Dermis microvascular lymphatic vessel endothelial cell (primary cell): ENCODE results near the gene SUCO. TPM values are rescaled to one million over a fixed set of nuclear protein-coding genes. Genes with fewer than 3 reads are reported as not detected.
A peak's percentile ranks its signal among the peaks of the same experiment; 100 is the strongest.
"Not testable (repeated sequence)": the region's sequence is repeated elsewhere in the genome, so short reads cannot be mapped to it uniquely, and the experiment has no call there.

Experiments
- DNase-seq, 2 donors: peaks; one replicate each; pipeline versions ENCODE4 v3.0.0 to v3.0.0-alpha.2; 2010; ENCODE audit warnings: low read depth in 2 of 2
- total RNA-seq: library from RNA; depleted of rRNA; stranded (reverse); fragments of >200 nt; gene quantifications from 2 replicates; pipeline ENCODE4 v1.2.1, GENCODE V29; 2014

SUCO gene, protein sequence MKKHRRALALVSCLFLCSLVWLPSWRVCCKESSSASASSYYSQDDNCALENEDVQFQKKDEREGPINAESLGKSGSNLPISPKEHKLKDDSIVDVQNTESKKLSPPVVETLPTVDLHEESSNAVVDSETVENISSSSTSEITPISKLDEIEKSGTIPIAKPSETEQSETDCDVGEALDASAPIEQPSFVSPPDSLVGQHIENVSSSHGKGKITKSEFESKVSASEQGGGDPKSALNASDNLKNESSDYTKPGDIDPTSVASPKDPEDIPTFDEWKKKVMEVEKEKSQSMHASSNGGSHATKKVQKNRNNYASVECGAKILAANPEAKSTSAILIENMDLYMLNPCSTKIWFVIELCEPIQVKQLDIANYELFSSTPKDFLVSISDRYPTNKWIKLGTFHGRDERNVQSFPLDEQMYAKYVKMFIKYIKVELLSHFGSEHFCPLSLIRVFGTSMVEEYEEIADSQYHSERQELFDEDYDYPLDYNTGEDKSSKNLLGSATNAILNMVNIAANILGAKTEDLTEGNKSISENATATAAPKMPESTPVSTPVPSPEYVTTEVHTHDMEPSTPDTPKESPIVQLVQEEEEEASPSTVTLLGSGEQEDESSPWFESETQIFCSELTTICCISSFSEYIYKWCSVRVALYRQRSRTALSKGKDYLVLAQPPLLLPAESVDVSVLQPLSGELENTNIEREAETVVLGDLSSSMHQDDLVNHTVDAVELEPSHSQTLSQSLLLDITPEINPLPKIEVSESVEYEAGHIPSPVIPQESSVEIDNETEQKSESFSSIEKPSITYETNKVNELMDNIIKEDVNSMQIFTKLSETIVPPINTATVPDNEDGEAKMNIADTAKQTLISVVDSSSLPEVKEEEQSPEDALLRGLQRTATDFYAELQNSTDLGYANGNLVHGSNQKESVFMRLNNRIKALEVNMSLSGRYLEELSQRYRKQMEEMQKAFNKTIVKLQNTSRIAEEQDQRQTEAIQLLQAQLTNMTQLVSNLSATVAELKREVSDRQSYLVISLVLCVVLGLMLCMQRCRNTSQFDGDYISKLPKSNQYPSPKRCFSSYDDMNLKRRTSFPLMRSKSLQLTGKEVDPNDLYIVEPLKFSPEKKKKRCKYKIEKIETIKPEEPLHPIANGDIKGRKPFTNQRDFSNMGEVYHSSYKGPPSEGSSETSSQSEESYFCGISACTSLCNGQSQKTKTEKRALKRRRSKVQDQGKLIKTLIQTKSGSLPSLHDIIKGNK (N-terminal part only)
- total RNA-seq: 12.5 and 15.2 TPM in 2 replicates

- DNase-seq: peak; percentile 97 to 100
These were observed at the start of gene SUCO for GRCh38 chr1:172532700-172533512. Gene SUCO (plus strand): TSS chr1:172533150. CDS start chr1:172533436, 286 bp downstream.

- no peak for DNase-seq
These were observed 49.5 kb upstream of the SUCO start for GRCh38 chr1:172483448-172483847.

- DNase-seq: no peak
These were observed 48.7 kb upstream of the SUCO start for GRCh38 chr1:172484252-172484651.

- DNase-seq: no peak
These were observed 47.3 kb upstream of the SUCO start for GRCh38 chr1:172485626-172486025.

GRCh38 chr1:172486805-172487454 lies 46.0 kb upstream of the SUCO start:
- DNase-seq: no peak

GRCh38 chr1:172487550-172487949 lies 45.4 kb upstream of the SUCO start:
- DNase-seq: no peak

- DNase-seq: no peak
These were observed 44.6 kb upstream of the SUCO start for GRCh38 chr1:172488393-172488792.

DNA sequence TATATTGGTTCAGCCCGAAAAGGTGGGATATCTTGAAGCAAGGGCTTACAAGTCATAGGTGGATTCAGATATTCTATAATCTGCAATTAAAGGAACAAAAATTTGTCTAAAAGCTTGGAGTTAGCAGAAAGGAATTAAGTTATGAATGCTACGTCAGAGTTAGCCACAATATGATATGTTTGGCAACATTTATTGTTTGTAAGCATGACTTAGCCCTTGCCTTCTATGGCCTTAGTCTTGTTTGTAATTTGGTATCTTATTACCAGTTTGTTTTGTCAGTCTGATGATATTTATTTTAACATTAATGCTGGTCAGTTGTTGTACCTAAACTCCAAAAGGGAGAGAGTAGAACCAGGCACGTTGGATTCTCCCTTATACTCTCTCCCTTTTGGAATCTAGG lies 43.1 kb upstream of the SUCO start:
- DNase-seq: no peak

DNA sequence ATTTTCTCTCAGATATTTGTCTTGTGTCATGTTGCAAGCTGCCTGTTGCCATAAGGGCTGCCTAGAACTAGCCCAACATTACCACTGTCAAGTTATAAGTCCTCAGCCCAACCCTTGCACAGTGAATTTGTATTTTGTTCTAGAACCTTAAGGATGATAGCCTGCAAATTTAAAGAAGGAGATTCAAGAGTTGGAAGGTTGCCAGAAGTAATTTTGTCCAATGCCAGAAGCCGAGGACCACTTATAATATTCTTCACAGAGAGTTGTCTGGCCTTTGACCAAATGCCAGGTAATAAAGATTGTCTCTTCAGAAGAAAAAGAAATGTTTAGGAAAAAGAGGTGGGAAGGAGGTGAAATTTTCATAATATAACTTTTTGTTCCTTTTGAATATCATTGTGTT lies 40.5 kb upstream of the SUCO start:
- no peak for DNase-seq

DNA sequence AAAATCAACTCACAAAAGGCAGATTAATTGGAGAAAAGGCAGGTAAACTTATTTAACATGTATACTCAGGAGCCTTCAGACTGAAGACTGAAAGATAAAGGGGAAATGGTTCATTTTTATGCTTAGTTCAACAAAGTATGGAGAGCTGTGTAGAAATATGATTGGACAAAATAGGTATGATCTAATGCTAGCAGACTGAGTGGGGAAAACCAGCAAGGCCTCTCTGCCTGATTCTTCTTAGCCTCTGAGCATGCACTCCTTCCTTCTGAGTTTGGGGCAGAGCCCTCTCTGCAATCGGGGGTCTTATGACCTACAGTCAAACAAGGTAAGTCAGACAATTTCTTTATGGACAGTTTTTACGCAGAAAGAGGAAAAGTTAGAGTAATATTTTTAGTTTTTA lies 38.8 kb upstream of the SUCO start:
- no peak for DNase-seq

- DNase-seq: not testable (repeated sequence)
These were observed 36.8 kb upstream of the SUCO start for GRCh38 chr1:172496127-172496526.

DNA sequence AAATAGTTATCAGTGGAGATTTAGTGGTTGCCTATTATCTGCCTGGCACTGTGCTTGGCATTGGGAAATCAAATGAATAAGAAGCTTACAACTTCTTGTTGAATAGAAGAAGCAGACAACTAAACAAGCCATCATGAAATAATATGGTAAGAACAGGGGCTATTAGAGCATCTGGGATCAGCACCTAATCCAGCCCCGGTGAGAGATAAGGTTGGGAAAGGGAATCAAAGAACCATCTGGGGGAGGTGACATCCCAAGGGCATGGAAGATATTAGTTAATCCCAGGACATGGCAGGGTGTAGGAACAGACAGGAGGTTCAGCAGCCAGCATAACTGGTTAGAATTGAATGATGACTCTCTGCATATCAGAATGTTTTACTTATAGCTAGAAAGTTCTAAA lies 36.3 kb upstream of the SUCO start:
- DNase-seq: no peak

GRCh38 chr1:172497230-172497629 lies 35.7 kb upstream of the SUCO start:
- no peak for DNase-seq

DNA sequence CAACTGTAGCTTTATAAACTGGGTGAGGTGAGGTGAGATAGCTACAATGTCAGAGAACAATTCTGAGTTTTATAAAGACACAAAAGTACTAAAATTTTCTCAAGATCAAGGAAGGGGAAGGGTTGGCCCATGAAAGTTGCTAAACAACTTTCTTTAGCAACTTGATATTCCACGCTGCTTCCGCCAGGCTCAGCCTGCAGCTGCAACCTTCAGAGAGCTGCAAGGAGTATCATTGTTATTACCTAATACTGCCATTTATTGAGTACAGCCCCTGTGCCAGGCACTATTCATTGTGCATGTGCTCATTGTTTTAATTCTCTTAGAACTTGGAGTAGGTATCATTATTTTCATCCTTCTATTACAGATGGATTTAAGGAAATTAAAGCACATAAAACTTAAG lies 34.1 kb upstream of the SUCO start:
- no peak for DNase-seq

GRCh38 chr1:172499636-172500141 lies 33.3 kb upstream of the SUCO start:
- DNase-seq: no peak

- DNase-seq: no peak
These were observed 32.7 kb upstream of the SUCO start for GRCh38 chr1:172500207-172500606.

GRCh38 chr1:172507741-172508140 lies 25.2 kb upstream of the SUCO start:
- DNase-seq: no peak

DNA sequence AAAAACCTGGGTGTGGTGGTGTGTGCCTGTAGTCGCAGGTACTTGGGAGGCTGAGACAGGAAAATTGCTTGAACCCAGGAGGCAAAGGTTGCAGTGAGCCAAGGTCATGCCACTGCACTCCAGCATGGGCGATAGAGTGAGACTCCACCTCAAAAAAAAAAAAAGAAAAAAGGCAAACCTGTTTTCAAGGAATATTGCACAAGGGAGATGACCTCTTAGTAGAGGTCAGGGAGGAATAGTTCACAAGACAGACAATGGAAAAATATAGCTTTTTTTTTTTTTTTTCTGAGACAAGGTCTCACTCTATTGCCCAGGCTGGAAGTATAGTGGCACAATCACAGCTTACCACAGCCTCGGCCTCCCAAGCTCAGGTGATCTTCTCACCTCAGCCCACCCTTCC lies 22.5 kb upstream of the SUCO start:
- no peak for DNase-seq

GRCh38 chr1:172512591-172512990 lies 20.4 kb upstream of the SUCO start:
- no peak for DNase-seq

DNA sequence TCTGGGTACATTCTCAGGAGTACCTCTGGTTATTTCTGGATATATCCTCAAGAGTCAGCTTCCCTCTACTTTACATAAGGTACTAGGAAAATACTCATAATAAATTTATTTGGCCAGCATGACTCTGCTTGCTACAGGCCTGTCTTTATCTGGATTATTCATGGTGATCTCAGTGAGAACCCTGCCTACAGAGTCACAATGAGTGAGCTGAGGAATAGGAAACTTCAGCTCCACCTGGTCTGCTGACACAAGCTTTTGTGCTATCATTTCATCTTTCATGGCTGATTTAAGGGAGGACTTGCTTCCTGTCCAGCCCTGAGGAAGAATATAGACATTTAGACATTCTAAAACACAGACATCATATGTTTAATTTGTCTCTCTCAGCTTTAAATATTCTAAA lies 19.5 kb upstream of the SUCO start:
- no peak for DNase-seq
